GM19238 (cell line): ENCODE results near the gene PKDCC.

Experiments
- DNase-seq: peaks from one replicate; pipeline ENCODE4 v3.0.0; 2011; ENCODE audit warnings: low spot score; ENCODE audit not compliant: insufficient read length

The PKDCC gene

DNA sequence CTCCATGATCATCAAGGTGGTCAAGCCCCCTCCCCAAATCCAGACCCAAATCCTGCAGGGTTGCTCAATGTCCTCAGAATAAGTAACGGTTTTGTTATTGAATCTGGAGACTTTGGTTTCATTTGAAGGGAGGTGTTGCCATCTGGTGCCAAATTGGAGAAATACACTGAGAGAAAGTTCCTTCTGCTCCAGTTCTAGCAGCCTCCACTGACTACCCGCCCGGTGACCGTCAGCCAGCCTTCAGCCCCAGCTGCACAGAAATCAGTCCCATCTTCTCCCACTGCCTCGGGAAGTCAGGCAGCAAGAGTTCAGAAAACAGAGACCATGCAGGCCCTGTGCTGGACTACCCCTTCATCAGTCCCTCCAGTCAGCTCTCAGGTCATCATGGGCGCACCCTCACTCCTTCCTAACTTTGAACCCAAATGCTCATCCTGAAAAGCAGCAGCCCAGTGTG is 38.7 kb downstream of the PKDCC start:
- no peak for DNase-seq

DNA sequence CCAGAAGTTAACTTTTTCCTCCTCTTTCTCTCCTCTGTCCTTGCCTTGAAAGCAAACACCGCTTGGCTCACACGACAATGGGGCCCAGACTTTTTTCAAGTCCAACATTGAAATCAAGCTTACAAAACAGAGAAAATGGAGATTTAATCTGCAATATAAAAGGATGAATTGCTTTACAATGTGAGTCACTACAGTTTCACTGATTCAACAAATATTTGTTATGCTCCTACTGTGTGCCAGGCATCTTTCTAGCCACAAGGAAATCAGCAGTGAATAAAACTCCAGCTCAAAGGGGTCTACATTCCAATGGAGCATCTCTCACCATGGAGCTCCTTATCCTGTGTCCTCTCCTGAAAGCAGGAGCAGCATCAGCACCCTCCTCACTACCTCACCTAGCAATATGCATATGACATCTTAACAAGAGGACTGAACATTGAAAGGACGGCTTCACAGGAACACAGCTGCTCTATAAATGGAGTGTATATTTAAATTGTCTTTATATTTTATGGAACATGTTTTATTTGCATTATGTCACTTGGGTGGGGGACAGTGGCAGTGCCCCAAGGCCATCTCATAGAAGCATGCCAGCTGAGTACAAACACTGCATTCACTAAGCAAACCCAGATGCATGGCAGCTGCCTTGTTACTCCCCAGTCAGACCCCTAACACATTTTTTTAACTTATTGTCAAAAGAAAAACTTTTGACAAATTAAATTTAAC is 39.5 kb downstream of the PKDCC start:
- DNase-seq, result no peak

DNA sequence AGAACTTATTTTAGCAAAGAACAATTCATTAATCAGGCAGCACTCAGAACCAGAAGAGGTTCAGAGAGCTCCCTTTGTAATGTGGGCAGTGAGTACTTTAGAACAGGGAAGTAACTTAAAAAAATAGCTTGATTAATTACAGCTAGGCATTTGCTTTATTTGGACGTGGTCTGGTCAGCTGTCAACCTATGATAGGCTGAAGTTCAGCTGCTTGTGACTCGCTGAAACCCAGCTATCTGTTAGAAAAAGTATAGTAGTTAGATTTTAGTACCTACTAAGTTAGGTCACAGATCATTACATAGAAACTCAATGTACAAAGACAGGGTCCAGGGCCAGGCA is 40.0 kb downstream of the PKDCC start:
- no peak for DNase-seq

DNA sequence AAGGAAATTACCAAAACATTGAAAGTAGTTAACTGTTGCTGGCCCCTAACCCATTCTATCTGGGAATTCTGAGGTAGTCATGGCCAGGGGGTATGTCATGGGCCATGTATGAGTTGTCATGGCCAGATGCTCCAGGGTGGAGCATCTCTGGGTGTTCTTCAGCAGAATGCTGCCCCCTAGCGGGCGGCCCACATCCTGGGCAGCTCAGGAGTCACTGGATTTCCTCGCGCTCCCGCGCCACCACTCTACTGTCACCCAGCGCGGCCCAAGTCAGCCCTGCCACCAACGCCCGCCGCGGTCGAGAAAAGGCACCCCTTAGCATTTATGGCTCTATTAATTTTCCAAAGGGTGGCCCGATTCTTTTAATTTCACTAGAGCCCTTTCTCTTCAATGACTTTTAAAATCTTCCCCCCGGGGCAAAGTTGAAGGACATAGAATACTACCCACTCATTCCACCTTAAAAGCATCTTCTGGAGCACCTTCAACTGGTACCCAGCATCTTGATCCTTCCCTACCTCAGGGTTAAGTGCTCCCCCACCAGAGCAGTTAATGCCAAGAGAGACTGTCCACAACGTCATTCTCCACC is 41.6 kb downstream of the PKDCC start:
- peak; percentile 61 for DNase-seq

DNA sequence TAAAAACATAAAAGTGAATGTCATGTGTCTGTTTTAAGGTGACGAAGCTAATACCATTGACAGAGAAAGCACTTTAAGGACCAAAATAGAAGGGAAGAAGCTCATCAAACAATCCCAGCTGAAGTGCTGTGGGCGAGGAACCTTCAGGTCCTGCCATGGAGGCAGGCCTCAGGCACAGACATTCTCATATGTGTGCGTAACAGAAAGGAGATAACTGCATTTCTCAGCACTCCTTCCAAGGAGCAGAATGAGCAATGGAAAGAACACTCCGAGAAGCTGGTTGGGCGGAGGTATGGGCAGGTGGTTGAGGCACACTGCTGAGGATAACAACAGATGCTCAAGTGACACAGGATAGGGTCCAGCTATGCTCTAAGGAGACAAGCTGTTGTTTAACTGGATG is 42.4 kb downstream of the PKDCC start:
- DNase-seq, result no peak

DNA sequence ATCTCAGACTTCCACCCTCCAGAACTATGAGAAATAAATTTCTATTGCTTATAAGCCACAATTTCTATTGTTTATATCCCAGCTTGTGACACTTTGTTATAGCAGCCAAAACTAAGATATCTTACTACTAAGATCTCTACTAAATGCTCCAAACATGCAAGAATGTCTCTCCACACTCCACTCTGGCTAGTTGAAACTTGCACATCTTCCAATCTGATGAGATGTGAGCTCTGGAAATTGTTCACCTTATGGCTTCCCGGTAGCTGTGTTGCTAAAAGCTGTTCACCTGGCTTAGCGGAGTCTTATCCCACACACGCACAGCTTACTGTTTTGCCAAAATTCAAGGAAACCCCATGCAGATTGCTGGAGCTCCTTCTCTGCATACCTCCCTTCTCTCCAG is 43.9 kb downstream of the PKDCC start:
- DNase-seq, result no peak

DNA sequence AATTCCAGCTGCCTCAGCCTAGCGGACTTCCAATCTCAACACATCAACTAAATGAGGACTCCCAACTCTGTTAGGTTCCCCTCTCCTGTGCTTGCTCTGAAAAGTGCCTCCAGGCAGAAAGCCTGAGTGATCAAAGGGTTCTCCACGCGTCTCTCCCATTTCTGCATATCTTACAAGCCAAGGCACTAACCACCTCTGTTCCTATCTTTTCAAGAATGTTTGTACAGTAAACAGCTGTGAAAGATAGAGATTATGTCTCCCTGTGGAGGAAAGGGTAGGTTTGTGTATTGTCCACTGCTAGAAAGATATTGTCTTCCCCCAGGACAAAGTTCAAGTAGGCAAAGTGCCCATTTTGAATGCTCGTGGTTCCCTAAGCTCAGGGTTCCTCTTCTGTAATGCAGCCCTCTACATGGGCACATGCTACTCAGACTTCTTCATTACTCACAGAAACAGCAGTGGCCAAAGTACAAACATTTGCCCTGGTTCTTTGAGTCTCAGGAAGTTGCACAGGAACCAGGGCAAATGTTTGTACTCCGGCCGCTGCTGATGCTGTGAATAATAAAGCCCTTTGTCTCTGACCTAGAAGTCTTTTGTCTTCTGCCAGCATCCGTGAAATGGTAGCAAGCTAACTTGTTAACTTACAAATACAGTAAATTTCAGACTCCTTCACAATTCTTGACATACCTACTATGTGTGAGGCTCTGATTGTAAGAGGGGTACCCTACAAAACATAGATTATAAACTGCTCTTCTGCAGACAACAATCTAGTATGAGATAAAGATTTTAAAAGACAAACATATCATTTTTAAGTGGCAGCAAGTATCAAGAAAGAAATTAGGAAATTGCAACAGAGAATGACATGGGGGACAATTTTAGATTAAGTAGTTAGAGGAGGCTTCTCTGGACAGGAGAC is 44.5 kb downstream of the PKDCC start:
- no peak for DNase-seq

DNA sequence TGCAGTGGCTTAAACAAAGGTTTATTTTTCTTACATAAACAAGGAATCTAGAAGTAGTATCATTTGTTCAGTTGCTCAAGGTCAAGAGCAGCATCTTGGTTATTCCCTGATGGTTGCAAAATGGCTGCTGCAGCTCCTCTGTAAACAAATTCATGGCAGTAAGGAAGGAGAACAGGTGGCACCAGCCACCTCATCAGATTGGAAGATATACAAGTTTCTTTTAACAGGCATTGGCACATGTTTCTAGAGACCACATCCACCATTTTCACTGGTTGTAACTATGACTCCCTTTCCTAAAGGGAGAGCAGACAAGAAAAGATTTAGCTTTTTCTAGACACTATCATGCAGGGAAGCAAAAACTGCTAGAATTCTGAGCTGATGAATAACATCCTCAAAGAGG is 46.3 kb downstream of the PKDCC start:
- no peak for DNase-seq

DNA sequence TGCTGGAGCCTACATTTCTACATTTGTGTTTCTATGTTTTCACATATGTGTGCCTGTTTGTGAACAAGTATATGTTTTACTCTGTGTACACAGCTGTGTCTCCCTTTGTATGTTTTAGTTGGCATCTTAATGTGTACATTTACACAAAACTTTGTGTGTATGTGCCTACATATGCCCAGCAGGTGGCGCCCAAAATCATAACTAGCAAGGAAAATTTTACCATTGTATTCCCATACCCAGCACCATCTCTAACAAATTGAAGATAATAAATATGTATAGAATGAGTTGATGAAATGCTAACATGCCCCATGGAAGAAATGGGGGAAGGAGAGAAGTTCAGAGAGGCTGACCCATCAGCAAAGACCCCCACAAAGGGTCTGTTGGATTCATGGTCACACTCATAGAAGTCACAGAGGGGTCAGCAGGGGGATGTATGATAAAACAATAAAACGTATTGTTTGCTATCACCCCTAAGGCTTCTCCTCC is 48.1 kb downstream of the PKDCC start:
- DNase-seq, result no peak

DNA sequence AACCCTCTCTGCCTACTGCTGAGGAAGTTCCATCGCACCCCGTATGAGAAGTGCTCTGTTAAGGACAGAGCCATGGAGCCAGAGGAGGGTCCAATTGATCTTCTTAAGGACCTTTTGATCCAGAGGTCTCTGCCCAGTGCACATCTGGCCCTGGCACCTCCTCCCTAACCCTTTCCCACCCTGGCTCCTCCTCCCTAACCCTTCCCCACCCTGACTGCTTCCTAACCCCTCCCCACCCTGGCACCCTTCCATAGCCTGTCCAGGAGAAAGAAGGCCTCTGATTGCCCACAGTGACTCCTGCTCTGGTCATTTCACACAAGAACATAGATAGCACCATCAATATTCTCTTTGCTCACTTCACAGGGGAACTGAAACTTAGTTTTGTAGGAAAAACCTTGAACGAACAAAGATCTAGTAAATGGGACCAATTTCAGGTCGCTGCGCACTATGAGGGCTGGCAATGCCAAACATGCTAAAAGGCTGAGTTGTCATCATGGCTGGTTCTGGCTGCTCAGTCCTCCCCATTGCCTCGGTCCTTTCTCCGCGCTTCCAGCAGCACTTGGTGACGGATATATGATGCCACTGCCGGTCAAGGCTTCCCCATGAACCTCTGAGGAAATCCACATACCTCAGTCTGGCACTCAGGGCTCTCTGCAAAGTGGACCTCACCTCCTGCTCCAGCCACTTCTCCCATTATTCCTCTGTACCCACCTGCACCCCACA is 49.2 kb downstream of the PKDCC start:
- no peak for DNase-seq

DNA sequence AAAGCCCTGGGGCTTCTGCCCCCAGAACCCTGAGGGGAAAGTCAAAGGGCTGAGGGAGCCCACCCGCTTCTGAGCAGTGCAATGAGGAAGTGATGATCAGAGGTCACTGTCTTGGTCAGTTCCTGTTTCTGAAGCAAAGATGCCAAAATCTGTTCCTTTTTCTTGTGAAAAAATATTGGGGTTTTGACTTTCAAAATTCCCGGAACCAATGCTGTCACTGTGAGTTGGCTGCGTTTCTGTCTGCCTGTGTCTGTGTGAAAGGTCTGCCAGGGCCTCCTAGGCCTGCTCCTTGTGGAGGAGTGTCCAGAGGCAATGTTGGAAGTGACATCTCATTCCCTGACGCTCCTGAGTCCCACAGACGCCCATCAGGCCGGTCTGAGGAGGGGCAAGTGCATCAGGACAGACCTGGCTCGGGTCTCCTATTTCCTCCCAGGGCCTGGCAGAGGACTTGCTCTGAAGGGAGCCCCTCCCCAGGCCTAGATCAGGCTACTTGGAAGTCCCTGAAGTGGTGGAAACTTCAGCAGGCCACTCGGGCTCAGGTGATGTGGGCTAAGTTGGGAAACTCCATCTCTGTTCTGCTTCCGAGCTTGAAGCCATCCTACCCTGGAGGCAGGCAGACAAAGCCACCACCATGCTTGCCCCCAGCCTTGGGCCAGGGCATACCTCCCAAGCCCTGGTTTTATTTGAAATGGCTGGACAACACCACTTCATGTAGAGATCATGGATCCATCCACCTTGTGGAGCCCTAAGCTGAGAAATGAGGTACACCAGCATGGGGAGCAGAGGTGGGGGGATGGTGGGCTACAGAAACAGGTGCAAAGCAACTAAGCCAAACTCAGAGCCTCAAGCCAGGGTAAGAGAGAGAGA is 51.0 kb downstream of the PKDCC start:
- no peak for DNase-seq

DNA sequence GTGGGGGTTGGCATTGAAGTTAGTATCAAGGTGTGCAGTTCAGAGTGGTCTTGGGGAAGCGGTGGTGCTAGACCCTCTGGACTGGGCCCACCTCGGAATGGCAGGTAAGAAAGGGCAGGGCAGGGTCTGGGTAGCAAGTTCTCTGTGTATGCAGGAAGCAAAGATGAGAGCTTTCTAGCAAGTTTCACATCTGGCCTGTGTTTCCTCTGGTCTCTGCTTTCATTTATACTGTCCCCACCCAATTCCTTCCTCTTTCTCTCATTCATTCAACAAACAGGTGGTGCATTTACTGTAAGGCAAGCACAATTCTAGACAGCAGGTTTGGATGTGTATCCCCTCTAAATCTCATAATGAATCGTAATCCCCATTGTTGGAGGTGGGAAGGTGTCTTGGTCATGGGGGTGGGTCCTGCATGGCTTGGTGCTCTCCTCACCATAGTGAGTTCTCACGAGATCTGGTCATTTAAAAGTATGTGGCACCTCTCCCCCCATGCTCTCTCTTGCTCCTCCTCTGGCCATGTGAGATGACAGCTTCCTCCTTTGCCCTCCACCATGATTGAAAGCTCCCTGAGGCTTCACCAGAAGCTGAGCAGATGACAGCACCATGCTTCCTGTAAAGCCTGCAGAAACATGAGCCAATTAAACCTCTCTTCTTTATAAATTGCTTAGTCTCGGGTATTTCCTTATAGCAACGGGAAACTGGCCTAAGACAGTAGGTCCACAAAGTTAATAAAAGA is 51.8 kb downstream of the PKDCC start:
- no peak for DNase-seq

DNA sequence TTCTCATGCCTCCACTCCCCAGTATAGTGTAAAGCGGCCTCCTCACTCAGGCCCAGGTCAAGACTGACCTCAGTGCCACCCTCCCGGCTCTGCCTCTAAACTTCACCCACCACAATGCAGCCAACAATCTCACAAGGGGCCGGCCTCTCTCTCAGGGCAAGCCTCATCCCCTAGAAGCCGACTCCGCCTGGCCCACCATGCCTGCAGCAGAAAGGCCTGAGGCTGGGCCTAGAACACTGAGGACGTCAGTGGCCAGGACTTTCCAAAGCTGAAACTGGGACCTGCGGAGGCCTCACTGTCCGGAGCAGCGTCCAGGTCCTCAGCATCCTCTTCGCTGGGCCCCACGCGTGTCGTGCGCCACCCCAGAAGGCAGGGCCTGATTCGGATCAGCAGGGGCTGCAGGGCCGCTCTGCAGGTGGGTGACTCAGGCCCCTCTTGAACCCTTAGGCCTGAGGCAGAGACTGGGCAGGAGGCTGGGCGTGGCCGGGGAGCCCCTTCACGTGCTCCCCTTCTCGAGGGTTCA is 52.9 kb downstream of the PKDCC start:
- no peak for DNase-seq

DNA sequence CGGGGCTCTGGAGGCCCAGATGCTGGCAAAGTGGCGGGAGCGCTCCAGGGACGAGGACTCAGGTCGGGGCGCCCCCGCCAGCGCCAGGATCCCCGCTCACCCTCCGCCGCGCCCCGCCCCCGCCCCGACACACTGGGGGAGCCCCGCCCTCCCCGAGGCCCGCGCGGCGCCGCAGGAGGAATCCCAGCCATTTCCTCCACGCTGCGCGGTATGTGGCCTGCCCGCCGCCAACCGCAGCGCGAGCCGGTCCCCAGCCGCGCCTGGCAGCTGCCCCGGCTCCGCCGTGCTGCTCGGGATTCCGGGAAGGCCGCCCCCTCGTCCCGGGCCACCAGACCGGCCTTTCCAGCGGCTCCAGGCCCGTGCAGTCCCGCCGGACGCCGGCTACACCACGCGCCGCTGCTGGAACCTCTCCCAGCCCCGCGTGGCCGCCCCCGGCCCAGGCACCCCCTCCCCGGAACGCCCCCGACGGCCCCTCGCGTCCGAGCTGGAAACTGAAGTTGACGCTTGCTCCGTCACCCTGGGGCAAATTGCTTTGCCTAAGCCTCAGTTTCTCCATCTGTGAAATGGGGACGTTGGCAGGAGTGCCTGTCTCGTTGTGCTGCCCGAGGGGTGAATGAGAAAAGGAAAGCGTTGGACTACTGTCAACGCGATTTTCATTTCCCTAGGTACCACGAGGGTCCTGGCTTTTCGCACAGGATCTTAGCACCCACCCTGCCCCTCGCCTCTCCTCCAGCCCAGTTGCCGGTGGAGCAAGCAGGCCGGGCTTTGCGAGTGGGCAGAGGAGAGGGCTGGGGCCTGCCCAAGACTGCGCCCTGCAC is 53.6 kb downstream of the PKDCC start:
- no peak for DNase-seq

DNA sequence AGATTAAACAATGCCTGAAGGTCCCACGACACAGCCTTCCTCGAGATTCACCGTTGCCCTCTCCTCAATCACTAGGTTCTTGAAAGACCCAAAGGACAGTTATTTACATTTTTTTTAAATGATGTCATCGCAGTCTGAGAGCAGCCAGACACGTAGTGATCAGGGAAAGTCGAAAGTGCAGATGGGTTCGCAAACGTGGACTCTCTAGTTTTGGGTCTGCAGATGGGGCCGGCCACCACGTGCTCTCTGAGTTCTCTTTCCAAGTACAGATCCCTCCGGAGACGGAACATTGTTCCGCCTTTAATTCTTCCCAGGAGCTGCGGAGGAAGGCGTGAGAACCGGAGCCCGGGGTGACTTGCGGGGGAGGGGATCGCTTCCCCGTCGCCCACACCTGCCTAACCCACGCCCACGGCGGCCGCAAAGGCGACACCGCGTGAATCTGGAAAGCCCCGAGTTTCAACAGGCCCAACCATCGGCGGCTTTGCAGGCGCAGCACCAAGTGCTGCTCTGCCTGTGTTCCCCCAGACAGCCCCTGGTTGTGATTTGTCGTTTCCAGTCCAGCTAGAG is 54.3 kb downstream of the PKDCC start:
- DNase-seq, result peak; percentile 76

DNA sequence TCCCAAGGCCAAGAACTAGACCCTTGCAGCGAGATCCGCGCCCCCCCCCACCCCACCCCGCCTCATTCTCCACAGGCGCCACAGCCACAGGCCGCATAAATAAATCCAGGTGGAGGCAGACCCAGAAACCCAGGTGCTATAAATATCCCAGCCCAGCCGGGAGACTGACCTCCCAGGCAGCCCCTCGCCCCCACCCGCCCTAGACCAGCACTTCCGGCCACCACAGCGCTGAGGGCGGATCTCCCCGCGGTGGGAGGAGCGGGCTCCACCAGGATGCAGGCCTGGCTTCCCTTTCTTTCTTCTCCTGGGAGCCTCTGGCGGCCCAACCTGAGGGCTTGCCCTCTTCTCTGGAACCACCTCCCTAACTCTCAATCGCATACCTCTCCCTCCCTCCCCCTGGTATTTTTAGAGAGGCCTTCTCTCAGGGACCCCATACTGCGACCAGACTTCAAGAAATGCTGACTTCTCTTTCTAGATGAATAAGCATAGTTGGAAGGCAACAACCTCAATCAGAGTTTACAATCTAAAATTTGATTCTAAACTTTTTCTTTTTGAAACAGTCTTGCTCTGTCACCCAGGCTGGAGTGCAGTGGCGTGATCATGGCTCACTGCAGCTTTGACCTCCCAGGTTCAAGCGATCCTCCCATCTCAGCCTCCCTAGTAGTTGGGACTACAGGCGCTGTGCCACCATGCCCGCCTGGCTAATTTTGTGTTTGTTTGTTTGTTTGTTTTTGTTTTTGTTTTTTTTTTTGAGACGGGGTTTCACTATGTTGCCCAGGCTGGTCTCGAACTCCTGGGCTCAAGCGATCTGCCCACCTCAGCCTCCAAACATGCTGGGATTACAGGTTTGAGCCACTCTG is 55.0 kb downstream of the PKDCC start:
- DNase-seq, result no peak

DNA sequence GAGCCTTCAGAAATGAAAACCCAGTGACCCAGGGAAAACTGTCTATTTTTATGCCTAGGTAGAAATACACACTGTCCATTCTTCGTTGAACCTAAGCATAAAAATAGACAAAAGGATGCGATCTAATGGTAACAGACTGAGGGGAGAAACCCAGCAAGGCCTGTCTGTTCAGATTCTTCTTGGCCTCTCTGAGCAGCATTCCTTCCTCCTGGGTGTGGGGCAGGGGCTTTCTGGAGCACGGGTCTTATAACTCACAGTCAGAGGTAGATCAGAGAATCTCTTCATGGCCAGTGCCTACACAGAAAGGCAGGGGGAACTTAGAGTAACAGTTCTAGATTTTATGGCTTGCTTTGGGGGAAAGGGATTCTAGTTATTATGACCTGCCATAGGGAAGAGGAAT is 56.0 kb downstream of the PKDCC start:
- no peak for DNase-seq

DNA sequence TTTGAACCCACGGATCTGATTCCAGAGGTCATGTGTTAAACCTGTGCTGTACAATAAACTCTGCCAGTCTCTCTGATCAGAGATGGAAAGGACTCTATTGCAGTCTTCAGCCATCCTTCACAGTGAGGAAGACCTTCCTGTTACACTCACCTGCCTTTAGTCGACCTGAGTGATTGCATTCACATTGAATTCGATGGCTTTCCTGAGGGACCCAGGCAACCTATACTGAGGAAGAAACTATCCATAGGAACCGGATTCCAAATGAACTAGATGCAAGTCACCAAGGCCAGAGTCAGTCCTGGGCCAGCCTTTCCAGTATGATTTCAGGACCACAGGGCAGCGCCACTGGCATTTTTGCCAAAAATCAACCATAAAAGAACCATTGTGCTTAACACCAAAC is 56.8 kb downstream of the PKDCC start:
- DNase-seq, result no peak
